Stimulated activated CD8-positive, alpha-beta memory T cell treated with anti-CD3 and anti-CD28 coated beads, Interleukin-15, amount 100 ng/mL, for 4 hours (primary cell): ENCODE measurements around the gene SEMA5B.

ENCODE experiments used
- DNase-seq, 2 donors: peaks; one replicate each; pipeline ENCODE4 v3.0.0-alpha.2; 2020; ENCODE audit warnings: low read depth in 2 of 2

Gene SEMA5B

DNA sequence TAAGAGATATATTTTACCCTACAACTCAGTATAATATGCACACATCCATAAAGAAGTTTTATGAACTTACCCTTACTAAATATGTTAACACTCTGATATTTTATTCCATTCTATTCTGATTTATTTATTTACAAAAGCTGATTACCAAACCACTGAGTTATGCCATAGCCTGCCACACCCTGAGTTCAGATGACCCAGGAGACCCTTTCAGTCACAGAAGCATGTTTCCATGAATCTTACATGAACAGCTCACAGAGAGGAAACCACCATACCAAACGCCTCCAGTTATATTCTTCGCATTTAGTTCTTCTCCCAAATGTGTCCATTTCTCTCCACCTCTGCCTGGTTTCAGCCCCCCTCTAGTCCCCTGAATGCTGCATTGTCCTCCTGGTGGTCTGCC lies 103.5 kb downstream of the SEMA5B start:
- no peak for DNase-seq

DNA sequence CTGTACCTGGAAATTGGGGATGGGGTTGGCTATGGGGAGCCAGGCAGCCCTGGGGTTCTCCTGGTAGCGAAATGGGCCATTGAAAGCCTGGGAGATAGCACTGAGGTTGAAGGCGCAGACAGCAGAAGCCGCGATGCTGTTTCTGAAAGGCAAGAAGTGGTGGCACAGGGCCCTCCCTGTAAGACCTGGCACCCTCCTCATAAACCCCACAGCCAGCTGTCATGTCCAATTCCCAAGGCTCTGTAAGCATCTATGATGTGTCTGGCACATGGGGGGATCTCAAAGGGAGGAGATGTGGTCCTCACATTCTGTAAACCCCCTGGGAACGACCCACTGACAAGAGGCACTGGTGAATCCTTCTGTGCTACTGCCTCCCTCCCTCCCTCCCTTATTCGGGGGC lies 104.0 kb downstream of the SEMA5B start:
- DNase-seq, result no peak

DNA sequence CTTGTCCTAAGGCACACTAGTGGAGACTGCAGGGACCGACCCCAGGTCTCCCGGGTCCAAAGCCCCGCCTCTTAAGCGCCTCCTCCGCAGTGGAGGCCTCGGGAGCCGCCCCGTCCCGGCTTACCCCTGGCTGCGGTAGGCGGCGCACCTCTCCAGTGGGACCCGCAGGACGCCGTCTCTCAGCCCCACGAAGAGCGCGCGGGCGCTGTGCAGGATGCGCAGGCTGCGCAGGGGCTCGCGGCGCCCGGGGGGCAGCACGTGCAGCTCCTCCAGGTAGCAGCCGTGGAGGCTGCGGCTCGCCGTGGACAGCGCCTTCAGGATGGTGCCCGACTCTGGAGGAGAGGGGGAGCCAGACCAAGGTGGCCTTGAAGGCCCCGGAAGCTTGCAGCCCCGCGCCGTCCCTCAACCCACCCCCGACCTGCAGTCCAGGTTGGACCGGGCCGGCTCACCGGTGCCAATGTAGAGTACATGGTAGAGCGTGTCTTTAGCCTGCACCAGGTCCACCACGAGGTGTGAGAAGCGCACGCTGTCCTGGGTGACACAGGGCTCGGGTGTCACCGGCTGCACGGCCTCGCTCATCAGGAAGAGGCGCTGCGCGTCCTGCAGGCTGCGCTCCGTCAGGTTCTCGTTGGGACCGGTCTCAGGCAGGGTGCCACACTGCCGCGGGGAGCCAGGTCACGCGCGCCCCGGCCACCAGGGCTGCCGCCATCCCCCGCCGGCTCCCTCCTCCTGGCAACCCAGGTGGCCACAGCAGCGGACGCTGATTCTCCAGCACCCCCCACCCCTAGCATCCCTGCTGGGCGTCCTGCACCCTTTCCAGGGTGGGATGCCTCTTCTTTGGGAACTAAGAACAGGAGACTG lies 105.5 kb downstream of the SEMA5B start:
- no peak for DNase-seq

DNA sequence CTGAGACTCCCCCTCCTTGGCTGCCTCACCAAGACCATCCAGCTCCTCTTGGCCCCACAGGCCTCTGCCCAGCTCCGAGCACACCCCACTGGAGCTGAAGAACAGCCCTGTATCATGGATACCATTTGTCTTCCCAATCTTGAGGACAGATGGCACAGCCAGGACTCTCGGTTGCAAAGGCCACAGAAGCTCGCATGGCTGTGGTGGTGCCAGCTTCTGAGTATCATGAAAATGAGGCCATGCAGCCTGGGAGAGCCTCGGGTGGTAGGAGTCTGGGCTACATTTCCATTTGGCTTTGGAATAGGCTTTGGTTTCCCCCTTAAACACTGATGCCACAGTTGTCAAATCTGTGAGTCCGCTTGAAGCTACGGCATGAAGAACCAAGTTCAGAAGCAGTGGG lies 106.6 kb downstream of the SEMA5B start:
- DNase-seq, result no peak

DNA sequence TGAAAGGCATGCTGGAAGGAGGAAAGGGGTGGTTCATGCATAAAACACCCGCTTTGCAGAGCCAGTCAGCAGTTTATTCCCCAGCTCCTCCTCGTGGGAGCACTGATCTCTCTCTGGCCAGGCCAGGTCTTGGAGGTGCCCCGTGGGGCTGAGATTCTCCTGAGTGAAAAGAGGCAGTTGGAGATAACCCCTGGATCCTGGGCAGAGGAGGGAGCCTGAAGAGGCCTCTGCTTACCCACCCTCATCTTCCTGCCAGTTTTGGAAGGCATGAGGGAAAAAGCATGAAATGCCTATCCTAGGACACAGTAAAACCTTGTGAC lies 108.3 kb downstream of the SEMA5B start:
- DNase-seq, result no peak

DNA sequence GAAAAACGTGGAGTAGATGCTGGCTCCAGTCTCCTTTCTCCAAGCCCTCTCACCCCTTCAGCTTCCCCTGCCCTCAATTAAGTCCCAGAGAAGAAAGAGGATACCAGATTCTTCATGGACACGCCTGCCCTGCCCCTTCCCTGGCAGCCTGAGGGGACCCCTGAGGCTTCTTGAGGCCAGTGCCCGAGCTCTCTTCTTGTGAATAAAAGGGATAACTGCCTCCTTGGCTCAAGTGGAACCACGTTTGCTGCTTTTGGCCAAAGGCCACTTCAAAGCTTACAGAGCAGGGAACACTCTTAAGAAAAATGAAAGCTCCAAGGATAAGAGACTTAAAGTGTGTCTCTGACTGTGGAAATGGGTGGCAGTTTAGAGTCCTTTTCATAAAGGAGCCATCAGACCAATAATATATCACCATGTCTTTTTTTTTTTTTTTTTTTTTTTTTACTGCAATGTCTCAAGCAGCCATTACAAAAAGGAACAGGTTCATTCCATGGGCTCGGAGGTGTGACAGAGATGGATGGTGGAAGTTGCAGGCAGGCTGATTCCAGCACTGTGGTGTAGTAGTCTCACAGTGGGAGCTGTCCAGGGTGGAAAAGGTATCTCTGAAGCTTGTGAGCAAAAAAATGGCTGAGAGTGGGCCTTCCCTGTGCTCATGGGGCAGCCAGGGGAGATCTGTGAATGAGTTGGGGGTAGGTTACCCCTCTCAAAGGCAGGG lies 108.8 kb downstream of the SEMA5B start:
- DNase-seq, result no peak

DNA sequence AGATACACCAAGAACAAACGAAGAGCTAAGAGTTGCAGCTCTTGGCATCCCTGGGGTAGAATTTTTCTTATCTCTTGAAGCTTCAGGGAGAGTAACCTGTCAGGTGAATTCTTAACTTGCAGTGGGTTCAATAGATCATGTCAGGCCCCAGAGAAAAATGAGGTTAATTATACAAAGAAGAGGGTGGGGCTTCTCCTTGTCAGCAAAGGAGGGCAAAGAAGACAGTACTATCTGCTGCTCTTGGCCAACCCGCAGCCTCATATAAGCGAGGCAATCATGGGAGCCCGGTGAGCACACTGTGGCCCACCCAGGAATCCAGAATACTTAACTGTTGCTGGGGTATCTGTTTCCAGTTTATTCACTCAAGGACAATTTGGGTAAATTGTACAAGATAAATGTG lies 110.2 kb downstream of the SEMA5B start:
- DNase-seq, result no peak

DNA sequence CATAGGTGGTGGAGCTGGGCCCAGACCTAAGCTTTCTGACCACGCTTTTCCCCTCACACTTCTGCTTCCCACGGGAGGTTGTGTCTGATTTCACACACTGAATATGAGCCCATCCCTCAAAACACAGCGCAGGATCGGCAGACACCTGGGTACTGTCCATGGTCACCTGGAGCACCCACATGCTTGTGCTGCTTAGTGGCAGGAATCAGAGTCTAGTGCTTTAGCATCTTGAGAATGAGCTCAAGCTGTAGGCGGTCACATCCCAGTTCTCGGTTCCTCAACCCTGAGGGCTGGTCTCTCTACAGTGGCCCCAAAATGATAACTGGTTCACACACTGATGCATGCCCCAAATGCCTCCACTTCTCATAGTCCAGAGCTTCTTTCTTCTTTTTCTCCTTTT lies 111.0 kb downstream of the SEMA5B start:
- DNase-seq, result no peak

DNA sequence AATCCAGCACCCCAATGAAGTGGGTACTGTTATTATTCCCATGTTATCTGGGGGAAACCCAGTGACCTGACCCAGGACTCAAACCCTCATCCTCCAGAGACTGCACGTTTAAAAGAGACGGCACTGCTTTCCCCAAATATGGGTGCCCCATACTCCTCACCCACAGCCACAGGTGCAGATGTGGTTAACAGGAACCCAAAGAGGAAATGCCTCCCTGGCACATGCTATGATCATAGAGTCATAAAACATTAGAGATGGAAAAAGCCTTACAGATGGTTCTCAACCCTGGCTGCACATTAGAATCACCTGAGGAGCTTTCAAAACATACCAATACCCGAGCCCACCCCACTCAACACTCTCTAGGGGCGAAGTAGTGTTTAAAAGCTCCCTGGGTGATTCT lies 111.5 kb downstream of the SEMA5B start:
- no peak for DNase-seq

DNA sequence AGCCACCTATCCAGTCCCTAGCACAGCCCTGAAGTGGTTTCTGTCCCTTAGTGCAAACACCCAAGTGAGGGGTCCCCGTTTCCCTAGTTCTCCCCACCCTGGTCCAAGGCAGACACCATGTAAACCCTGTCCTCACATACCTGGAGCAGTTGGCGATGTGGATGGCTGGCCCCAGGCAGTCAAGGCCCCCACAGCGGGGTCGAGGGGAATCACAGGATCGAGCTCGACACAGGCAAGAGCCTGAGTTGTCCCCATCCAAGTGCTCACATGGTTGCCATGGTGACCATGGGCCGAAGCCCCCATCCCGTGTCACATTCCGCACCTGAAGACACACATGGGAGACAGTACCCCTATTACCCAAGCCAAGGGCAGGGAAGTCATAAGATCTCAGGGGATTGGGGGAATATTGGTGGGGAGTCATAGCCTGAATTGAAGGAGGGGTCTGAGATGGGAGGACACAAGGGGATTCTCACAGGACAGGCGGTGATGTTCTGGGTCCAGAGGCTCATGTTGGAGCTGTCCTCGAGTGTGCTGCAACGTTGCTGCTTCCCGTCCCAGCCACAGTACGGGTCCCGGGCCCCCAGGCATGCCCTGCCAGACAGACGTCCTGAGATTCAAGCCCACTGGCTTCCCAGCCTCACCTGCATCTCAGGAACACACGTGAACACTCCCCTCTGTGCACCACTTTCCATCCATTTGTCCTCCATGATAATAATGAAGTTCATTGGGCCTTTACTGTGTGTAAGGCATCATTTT lies 112.1 kb downstream of the SEMA5B start:
- no peak for DNase-seq

DNA sequence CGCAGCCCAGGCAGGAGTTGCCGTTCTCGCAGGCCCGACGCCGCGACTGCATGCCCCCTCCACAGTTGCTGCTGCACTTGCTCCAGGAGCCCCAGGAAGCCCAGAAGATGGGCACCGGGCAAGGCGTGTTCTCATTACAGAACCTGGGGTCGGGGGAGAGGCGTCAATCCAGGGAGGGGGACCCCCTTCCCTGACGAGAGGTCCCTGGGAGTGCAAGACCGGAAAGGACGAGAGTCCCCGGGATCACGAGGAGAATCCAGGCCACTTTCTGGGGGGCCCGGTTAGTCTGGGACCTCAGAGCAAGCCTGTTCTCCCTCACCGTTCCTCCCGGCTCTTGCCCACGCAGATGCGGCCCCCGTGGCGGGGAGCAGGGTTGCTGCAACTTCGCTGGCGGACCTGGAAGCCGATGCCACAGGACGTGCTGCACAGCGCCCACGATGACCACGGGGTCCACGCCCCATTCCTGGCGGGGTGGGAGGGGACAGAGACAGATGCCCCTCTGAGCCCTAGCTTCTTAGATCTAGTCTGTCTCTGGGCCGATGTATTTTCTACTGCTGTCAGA lies 113.9 kb downstream of the SEMA5B start:
- DNase-seq, result no peak

DNA sequence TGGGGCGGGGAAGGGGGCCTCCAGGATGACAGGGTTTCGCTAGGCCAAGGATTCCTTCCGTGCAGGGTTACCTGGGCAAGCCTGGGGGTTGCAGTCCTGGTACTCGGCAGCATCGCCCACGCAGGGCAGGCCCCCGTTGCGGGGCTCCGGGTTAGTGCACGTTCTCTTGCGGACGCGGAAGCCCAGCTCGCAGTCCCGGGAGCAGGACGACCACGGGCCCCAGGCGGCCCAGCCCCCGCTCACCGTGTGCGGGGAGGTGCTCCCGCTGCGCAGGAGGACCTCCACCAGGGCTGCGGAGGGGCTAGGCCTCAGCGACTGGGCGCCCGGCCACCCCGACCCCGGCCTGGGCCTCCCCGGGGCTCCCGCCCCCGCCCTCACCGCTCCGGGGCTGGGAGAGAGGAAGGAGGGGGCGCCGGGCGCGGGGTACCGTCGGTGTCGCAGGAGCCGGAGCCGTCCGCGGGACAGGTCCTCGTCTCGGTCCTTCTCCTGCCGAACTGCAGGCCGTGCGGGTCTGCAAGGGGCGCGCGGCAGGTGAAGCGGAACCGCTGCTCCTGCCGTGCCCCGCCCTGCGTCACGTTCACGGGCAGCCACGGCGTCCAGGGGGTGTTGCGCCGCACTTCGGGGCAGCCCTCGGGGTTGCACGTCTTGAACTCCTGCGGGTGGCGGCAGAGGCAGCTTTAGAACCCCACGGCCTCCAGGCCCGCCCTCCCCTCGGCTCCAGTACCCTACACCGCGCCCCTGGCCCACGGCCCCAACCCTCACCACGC lies 114.6 kb downstream of the SEMA5B start:
- no peak for DNase-seq

DNA sequence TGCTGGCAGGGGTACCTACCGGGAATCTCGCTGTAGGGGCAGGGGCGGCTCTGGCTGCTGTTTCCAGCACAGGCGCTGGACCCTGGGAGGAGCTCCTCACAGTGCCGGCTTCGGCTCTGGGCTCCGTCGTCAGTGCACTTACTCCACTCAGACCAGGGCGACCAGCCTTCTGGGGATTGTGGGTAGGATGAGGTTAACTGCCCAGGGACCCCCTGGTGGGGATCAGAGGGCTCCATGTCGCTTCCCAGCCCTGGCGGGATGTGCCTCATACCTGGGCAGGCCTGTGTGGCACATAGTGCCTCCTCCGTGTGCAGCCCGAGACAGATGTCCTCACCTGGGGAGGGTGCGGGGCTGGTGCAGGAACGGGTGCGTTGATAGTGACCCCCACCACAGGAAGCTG lies 115.7 kb downstream of the SEMA5B start:
- no peak for DNase-seq

DNA sequence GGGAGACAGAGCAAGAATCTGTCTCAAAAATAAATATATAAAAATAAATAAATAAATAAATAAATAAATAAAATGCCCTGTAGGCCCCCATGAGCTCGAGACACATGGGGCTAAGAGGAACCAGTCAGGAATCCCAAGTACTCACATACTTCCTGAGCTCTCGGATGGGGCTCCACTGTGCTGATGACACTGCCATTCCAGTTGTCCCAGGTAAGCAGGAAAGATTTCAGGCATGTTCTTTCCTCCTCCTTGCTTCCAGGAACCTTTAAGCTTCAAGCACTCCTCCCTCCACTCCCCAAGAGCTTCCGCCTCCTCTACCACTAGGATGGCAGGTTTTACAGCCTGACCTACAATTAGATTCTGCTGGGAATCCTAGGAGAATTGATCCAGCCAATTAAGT lies 119.3 kb downstream of the SEMA5B start:
- no peak for DNase-seq

DNA sequence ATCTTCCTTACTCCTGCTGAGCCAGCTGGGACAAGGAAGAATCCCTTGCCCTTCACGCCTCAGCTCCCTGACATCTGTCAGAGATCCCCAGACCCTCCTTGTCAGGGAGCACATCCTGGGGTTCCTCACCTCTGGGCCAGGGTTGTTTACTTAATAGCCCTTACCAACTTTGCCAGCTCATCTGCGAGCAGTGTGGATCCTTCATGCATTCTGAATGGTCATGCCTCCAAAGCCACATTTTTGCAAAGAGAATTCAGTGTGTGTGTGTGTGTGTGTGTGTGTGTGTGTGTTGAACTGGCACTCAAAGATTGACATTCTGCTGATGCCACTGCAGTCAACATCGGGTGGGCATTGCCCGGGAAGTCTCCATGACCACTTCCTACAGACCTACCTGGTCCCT lies 120.1 kb downstream of the SEMA5B start:
- DNase-seq, result no peak

DNA sequence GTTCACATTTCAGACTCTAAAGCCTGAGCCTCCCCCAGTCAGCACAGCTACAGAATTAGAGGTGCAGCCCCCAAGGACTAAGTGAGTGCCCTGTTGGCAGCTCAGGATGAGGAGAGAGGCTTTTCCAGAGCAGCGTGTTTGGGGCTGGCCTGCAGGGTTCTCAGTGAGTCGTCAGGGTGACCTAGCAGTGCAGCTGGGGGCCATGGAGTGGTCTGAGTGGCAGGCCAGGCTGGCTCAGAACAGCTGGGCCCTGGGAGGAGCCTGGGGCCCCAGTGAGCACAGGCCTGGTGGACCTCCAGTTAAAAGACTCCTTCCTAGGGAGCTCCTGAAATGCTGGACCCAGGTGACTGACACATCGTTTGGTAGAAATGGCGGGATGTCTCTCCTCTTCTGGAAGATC lies 124.4 kb downstream of the SEMA5B start:
- no peak for DNase-seq

DNA sequence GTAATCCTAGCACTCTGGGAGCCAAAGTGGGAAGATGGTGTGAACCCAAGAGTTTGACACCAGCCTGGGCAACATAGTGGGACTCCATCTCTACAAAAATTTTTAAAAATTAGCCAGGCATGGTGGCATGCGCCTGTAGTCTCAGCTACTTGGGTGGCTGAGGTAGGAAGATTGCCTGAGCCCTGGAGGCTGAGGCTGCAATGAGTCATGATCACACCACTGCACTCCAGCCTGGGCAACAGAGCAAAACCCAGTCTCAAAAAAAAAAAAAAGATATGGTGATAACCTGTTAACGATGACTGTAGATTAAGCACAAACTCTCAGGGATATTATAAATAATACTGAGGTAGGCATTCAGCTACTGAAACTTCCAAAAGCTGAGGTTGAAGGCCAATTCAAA lies 125.2 kb downstream of the SEMA5B start:
- no peak for DNase-seq

DNA sequence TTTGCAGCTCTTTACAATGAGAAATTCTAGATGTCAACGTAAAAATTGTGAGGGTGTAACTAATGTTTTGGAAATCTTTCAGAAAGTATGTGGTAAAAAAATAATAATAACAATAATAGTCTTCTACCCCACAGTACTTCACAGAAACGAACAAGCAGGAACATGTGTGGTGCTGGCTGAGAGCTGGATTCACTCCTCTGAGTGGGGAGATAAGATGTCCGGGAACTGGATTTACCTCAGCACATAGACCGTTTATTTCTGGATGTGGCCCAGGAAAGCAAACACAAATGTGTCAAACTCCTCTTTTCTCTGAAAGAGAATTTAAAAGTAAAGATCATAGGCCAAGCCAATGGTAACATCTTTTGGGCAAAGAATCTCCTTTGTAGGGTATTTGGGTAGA lies 129.3 kb downstream of the SEMA5B start:
- no peak for DNase-seq

DNA sequence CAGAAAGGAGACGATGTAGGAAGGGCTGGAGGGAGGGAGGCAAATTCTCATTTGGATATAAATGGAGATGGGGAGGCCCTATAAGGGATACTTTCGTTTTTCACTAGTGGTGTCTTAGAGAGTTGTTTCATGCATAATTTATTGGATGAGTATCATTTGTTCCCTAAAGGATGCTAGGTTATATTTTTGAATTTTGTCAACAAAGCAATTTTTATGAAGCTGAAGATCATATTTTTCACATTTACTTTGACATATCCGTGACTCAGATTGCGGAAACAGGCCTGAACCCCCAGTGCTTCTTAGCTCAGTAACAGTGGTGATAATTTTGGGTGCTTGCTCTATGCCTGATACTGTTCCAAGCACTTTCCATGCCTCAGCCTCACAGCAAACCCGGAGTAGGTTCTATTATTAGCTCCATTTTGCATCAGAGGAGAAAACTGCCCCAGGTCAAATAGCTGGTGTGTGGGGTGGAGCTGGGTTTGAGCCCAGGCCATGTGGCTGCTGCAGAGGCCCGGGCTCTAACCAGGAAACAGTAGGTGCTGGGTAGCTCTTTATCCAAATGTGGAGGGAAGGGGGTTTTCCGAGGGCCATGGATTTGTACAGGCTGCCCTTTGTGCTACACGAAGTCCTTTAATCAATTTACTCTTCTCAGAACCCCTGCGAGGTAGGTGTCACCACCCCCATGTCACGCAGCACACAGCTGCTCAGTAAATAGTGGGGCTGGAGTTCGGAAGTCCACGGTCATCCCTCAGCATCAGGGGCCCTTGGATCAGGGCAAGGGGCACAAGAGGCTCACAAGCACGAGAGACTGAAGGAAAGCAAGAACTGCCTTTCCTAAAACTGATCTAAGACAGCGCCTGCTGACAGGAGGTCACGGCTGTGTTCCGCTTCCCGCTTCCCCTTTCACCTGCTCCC lies 133.6 kb downstream of the SEMA5B start:
- DNase-seq, result no peak

DNA sequence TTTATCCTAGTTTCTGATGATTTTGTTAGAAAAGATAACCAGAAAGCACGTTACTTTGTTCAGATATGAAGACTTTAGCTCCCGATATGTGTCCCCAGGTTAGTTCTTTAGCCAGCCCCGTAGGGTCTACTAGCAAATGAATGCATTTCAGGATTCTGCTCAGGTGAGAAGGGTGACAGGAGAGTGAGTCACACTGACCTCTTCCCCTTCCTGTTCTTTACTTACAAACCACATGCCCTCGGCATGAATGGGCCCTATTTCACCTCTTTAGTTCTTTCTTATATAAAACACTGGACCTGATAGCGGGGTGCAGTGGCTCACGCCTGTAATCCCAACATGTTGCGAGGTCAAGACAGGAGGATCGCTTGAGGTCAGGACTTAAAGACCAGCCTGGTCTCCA lies 134.3 kb downstream of the SEMA5B start:
- DNase-seq, result no peak
